ENCODE measurements around the gene GTF3C1.
"Not testable (repeated sequence)": the region's sequence is repeated elsewhere in the genome, so short reads cannot be mapped to it uniquely, and the experiment has no call there.

GTF3C1 gene

GRCh38 chr16:27462200-27462845, 87.4 kb downstream of the GTF3C1 start:
- FAIRE-seq, result no peak

GRCh38 chr16:27461483-27462171, 88.1 kb downstream of the GTF3C1 start:
- FAIRE-seq, result no peak

- no peak for FAIRE-seq
Observed at GRCh38 chr16:27460663-27461482, 88.8 kb downstream of the GTF3C1 start.

GRCh38 chr16:27460213-27460612, 89.5 kb downstream of the GTF3C1 start:
- no peak for FAIRE-seq

GRCh38 chr16:27458987-27459688, 90.6 kb downstream of the GTF3C1 start:
- no peak for FAIRE-seq

- FAIRE-seq, result no peak
Observed at GRCh38 chr16:27458258-27458657, 91.5 kb downstream of the GTF3C1 start.

- not testable (repeated sequence) for FAIRE-seq
Observed at GRCh38 chr16:27457605-27457900, 92.2 kb downstream of the GTF3C1 start.

GRCh38 chr16:27455700-27456099, 94.0 kb downstream of the GTF3C1 start:
- FAIRE-seq, result no peak

GRCh38 chr16:27453494-27453825, 96.3 kb downstream of the GTF3C1 start:
- no peak for FAIRE-seq

- FAIRE-seq, result no peak
Observed at GRCh38 chr16:27452569-27453493, 96.9 kb downstream of the GTF3C1 start.

GRCh38 chr16:27450196-27450549, 99.5 kb downstream of the GTF3C1 start:
- no peak for FAIRE-seq

GRCh38 chr16:27449434-27450195, 100.1 kb downstream of the GTF3C1 start:
- FAIRE-seq, result no peak

GRCh38 chr16:27448532-27449433, 100.9 kb downstream of the GTF3C1 start:
- FAIRE-seq, result no peak

GRCh38 chr16:27447301-27447700, 102.4 kb downstream of the GTF3C1 start:
- FAIRE-seq, result no peak

- FAIRE-seq, result no peak
Observed at GRCh38 chr16:27446721-27447120, 103.0 kb downstream of the GTF3C1 start.

- FAIRE-seq, result no peak
Observed at GRCh38 chr16:27445502-27446175, 104.1 kb downstream of the GTF3C1 start.

GRCh38 chr16:27444470-27444869, 105.2 kb downstream of the GTF3C1 start:
- no peak for FAIRE-seq

GRCh38 chr16:27444015-27444414, 105.7 kb downstream of the GTF3C1 start:
- no peak for FAIRE-seq

GRCh38 chr16:27441998-27442397, 107.7 kb downstream of the GTF3C1 start:
- FAIRE-seq, result no peak

GRCh38 chr16:27441276-27441675, 108.4 kb downstream of the GTF3C1 start:
- FAIRE-seq, result no peak
